ENCODE data around the gene FAM107A.
A peak's percentile ranks its signal among the peaks of the same experiment; 100 is the strongest.
"Not testable (repeated sequence)": the region's sequence is repeated elsewhere in the genome, so short reads cannot be mapped to it uniquely, and the experiment has no call there.

FAM107A gene

GRCh38 chr3:58531555-58531954 lies 45.6 kb downstream of the FAM107A start:
- no peak overlapping the region for H3K4me3 Mint-ChIP-seq
- H3K27me3 Mint-ChIP-seq (ENCODE audit: low read depth, poor library complexity) = peaks cover 13% of the 10 kb centered on the region
- no peak for DNase-seq
- H3K9me3 Mint-ChIP-seq = peaks cover 3% of the 10 kb centered on the region
- no peak overlapping the region for H3K27ac Mint-ChIP-seq
- no peak for TF ChIP-seq CTCF (IDR thresholded peaks at IDR 0.05)
- peaks cover 4% of the 10 kb centered on the region for H3K36me3 Mint-ChIP-seq (ENCODE audit: low read depth)
- H3K4me1 Mint-ChIP-seq = peaks cover 38% of the 10 kb centered on the region

- Mint-ChIP-seq H3K27ac (no peak overlapping the region), H3K4me3 (no peak overlapping the region), H3K9me3 (peaks cover 3% of the 10 kb centered on the region), H3K4me1 (peaks cover 32% of the 10 kb centered on the region), H3K36me3 (ENCODE audit: low read depth) (peaks cover 4% of the 10 kb centered on the region), H3K27me3 (ENCODE audit: low read depth, poor library complexity) (peaks cover 9% of the 10 kb centered on the region)
- TF ChIP-seq CTCF (IDR thresholded peaks at IDR 0.05) = no peak
- DNase-seq = no peak
These were observed 46.8 kb downstream of the FAM107A start for GRCh38 chr3:58530354-58530865.

GRCh38 chr3:58529516-58530353 lies 47.5 kb downstream of the FAM107A start:
- H3K4me3 Mint-ChIP-seq = no peak overlapping the region
- peak; percentile 65 for DNase-seq
- H3K9me3 Mint-ChIP-seq = peaks cover 3% of the 10 kb centered on the region
- no peak overlapping the region for H3K27ac Mint-ChIP-seq
- peaks cover 9% of the 10 kb centered on the region for H3K27me3 Mint-ChIP-seq (ENCODE audit: low read depth, poor library complexity)
- peak; percentile 40 for TF ChIP-seq CTCF (IDR thresholded peaks at IDR 0.05)
- H3K4me1 Mint-ChIP-seq = peaks cover 27% of the 10 kb centered on the region
- peaks cover 4% of the 10 kb centered on the region for H3K36me3 Mint-ChIP-seq (ENCODE audit: low read depth)

- Mint-ChIP-seq H3K4me3 (no peak overlapping the region), H3K27me3 (ENCODE audit: low read depth, poor library complexity) (peaks cover 9% of the 10 kb centered on the region), H3K9me3 (peaks cover 3% of the 10 kb centered on the region), H3K27ac (no peak overlapping the region), H3K36me3 (ENCODE audit: low read depth) (peaks cover 4% of the 10 kb centered on the region), H3K4me1 (peaks cover 27% of the 10 kb centered on the region)
- no peak for TF ChIP-seq CTCF (IDR thresholded peaks at IDR 0.05)
- DNase-seq = no peak
These were observed 48.6 kb downstream of the FAM107A start for GRCh38 chr3:58528629-58529028.

- not testable (repeated sequence) for H3K9me3 Mint-ChIP-seq; H3K27me3 Mint-ChIP-seq (ENCODE audit: low read depth, poor library complexity); H3K36me3 Mint-ChIP-seq (ENCODE audit: low read depth); DNase-seq; H3K27ac Mint-ChIP-seq; H3K4me3 Mint-ChIP-seq
- peaks cover 23% of the 10 kb centered on the region for H3K4me1 Mint-ChIP-seq
These were observed 49.8 kb downstream of the FAM107A start for GRCh38 chr3:58527440-58527839.

GRCh38 chr3:58526515-58526957 lies 50.7 kb downstream of the FAM107A start:
- Mint-ChIP-seq H3K27ac (no peak overlapping the region), H3K4me1 (peaks cover 30% of the 10 kb centered on the region), H3K9me3 (peaks cover 3% of the 10 kb centered on the region), H3K4me3 (no peak overlapping the region), H3K27me3 (ENCODE audit: low read depth, poor library complexity) (peaks cover 3% of the 10 kb centered on the region), H3K36me3 (ENCODE audit: low read depth) (peaks cover 4% of the 10 kb centered on the region)
- no peak for DNase-seq
- TF ChIP-seq CTCF (IDR thresholded peaks at IDR 0.05) = no peak
